ENCODE data around the gene RTN1.

GRCh38 chr14:59754256-59754655 is 116.3 kb downstream of the RTN1 start:
- no peak for TF ChIP-seq YY1 (IDR thresholded peaks at IDR 0.05; ENCODE audit: low read depth)
- TF ChIP-seq, protein P1, sequence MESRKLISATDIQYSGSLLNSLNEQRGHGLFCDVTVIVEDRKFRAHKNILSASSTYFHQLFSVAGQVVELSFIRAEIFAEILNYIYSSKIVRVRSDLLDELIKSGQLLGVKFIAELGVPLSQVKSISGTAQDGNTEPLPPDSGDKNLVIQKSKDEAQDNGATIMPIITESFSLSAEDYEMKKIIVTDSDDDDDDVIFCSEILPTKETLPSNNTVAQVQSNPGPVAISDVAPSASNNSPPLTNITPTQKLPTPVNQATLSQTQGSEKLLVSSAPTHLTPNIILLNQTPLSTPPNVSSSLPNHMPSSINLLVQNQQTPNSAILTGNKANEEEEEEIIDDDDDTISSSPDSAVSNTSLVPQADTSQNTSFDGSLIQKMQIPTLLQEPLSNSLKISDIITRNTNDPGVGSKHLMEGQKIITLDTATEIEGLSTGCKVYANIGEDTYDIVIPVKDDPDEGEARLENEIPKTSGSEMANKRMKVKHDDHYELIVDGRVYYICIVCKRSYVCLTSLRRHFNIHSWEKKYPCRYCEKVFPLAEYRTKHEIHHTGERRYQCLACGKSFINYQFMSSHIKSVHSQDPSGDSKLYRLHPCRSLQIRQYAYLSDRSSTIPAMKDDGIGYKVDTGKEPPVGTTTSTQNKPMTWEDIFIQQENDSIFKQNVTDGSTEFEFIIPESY (IDR thresholded peaks at IDR 0.05; ENCODE audit: borderline replicate concordance, low read depth): no peak
- no peak for TF ChIP-seq GABPA (IDR thresholded peaks at IDR 0.05; ENCODE audit: low read depth)
- no peak for TF ChIP-seq CTCF (IDR thresholded peaks at IDR 0.05)
- TF ChIP-seq SMC3 (IDR thresholded peaks at IDR 0.05; ENCODE audit: low read depth, low read length): no peak
- no peak for TF ChIP-seq RFX5 (IDR thresholded peaks at IDR 0.05; ENCODE audit: low read length)
